ENCODE data around the gene MBD5. TPM values are rescaled to one million over a fixed set of nuclear protein-coding genes. Genes with fewer than 3 reads are reported as not detected.

The MBD5 gene
- total and polyA plus RNA-seq, 3 donors from 2014 or later, result 29.0 to 60.3 (median 55.4) TPM

DNA sequence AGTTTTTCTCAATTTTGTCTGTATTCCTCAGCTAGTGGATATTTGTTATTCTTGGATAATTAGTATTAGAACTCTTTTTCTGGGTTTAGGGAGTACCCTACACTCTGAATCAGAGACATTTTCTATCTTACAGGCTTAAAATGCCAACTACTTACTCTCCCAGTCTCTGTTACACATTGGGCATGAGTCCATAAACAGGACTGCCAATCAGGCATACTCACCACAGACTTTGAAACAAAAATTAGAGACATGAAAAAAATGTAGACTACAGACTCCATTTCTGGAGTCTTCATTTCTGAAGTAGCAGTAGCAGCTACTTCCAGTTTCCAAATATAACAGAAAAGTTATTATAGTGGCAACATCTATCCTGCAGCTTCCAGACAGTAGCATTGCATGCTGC, 279.7 kb downstream of the MBD5 start:
- Histone ChIP-seq H3K27me3 (no peaks in the 10 kb centered on the region), H3K4me1 (no peaks in the 10 kb centered on the region), H3K36me3 (ENCODE audit: low read depth, missing control alignments) (no peaks in the 10 kb centered on the region), H3K4me3 (no peak overlapping the region), H3K9me3 (no peaks in the 10 kb centered on the region), H3K27ac (no peak overlapping the region)
- TF ChIP-seq, protein P1, sequence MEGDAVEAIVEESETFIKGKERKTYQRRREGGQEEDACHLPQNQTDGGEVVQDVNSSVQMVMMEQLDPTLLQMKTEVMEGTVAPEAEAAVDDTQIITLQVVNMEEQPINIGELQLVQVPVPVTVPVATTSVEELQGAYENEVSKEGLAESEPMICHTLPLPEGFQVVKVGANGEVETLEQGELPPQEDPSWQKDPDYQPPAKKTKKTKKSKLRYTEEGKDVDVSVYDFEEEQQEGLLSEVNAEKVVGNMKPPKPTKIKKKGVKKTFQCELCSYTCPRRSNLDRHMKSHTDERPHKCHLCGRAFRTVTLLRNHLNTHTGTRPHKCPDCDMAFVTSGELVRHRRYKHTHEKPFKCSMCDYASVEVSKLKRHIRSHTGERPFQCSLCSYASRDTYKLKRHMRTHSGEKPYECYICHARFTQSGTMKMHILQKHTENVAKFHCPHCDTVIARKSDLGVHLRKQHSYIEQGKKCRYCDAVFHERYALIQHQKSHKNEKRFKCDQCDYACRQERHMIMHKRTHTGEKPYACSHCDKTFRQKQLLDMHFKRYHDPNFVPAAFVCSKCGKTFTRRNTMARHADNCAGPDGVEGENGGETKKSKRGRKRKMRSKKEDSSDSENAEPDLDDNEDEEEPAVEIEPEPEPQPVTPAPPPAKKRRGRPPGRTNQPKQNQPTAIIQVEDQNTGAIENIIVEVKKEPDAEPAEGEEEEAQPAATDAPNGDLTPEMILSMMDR (IDR thresholded peaks at IDR 0.05), result no peak
- TF ChIP-seq POLR2A (IDR thresholded peaks at IDR 0.05), result no peak
- DNase-seq, result no peak
- intact Hi-C loops (cut with DNase I; ENCODE audit: low total_unique reads), result no loop called here

- intact Hi-C loops (cut with DNase I; ENCODE audit: low total_unique reads), result no loop called here
- no peak for DNase-seq
- 68 to 74% methylated on average over 3 of the region's 3 CpGs for WGBS, 2 donors
These were observed 280.5 kb downstream of the MBD5 start for GRCh38 chr2:148301362-148301761.

GRCh38 chr2:148302526-148302925, 281.6 kb downstream of the MBD5 start:
- WGBS, 2 donors, result 90 to 91% methylated on average over 4 of the region's 4 CpGs
- TF ChIP-seq, protein P1 (IDR thresholded peaks at IDR 0.05), result no peak
- TF ChIP-seq POLR2A (IDR thresholded peaks at IDR 0.05), result no peak
- no peak for DNase-seq
- Histone ChIP-seq H3K36me3 (ENCODE audit: low read depth, missing control alignments) (no peaks in the 10 kb centered on the region), H3K4me1 (no peaks in the 10 kb centered on the region), H3K27me3 (no peaks in the 10 kb centered on the region), H3K4me3 (no peak overlapping the region), H3K9me3 (no peaks in the 10 kb centered on the region), H3K27ac (no peak overlapping the region)
- intact Hi-C loops (cut with DNase I; ENCODE audit: low total_unique reads), result no loop called here

More at GRCh38 chr2:148301362-148301761, 280.5 kb downstream of the MBD5 start:
- Histone ChIP-seq H3K36me3 (ENCODE audit: low read depth, missing control alignments) (no peaks in the 10 kb centered on the region), H3K4me1 (no peaks in the 10 kb centered on the region), H3K9me3 (no peaks in the 10 kb centered on the region), H3K27me3 (no peaks in the 10 kb centered on the region), H3K4me3 (no peak overlapping the region), H3K27ac (no peak overlapping the region)
- TF ChIP-seq, protein P1 (IDR thresholded peaks at IDR 0.05), result no peak
- TF ChIP-seq POLR2A (IDR thresholded peaks at IDR 0.05), result no peak

DNA sequence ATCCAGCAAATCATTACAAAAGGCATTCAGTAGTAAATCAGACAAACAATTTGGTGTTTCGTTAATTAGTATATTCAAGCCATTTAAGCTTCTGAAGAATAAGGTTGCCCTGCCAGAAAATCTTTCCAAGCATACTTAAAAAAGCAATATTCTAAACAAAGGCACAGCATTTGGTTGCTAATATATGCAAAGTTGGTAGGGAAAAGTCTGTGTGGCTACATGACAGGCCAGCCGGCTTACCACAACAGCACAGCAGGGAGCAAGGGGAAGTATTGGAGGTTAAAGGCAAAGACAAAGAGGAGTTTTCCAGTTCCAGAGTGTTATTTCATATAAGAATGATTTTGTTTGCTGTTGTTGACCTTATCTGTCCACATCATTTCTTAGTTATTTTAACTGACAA, 282.3 kb downstream of the MBD5 start:
- Histone ChIP-seq H3K9me3 (no peaks in the 10 kb centered on the region), H3K4me3 (no peak overlapping the region), H3K27ac (no peak overlapping the region), H3K36me3 (ENCODE audit: low read depth, missing control alignments) (no peaks in the 10 kb centered on the region), H3K27me3 (no peaks in the 10 kb centered on the region), H3K4me1 (no peaks in the 10 kb centered on the region)
- no peak for DNase-seq
- intact Hi-C loops (cut with DNase I; ENCODE audit: low total_unique reads), result no loop called here
- WGBS, 2 donors, result 89 to 93% methylated on average over 2 of the region's 2 CpGs
- TF ChIP-seq POLR2A (IDR thresholded peaks at IDR 0.05), result no peak
- TF ChIP-seq, protein P1 (IDR thresholded peaks at IDR 0.05), result no peak

- WGBS, 2 donors, result 62 to 67% methylated on average over 5 of the region's 5 CpGs
- H3K4me3 ChIP-seq, result no peak overlapping the region
- no peak for DNase-seq
- no peak overlapping the region for H3K27ac ChIP-seq
- TF ChIP-seq, protein P1 (IDR thresholded peaks at IDR 0.05), result no peak
- no peak for TF ChIP-seq POLR2A (IDR thresholded peaks at IDR 0.05)
- intact Hi-C loops (cut with DNase I; ENCODE audit: low total_unique reads), result no loop called here
- H3K36me3 ChIP-seq (ENCODE audit: low read depth, missing control alignments), result no peaks in the 10 kb centered on the region
- H3K27me3 ChIP-seq, result no peaks in the 10 kb centered on the region
- H3K9me3 ChIP-seq, result no peaks in the 10 kb centered on the region
- H3K4me1 ChIP-seq, result no peaks in the 10 kb centered on the region
These were observed 284.6 kb downstream of the MBD5 start for GRCh38 chr2:148305476-148305875.
